SU-DHL-6 (cell line): ENCODE results near the gene NUDT14.

Experiments used
- H2AFZ ChIP-seq: fragments of 200-600 bp; sonication (generic); 2 replicates; pipeline ENCODE4 v1.6.1; 2014; ENCODE audit warnings: low read depth, mild to moderate bottlenecking, moderate library complexity, mixed read lengths, antibody characterized with exemption, low read length; ENCODE audit not compliant: severe bottlenecking
- H3F3A ChIP-seq: fragments of 200-600 bp; shearing (Covaris generic); 2 replicates; pipeline ENCODE4 v1.6.0; 2016; ENCODE audit warnings: antibody characterized with exemption, mild to moderate bottlenecking; ENCODE audit not compliant: insufficient read depth
- H3K27ac ChIP-seq: fragments of 200-600 bp; sonication (generic); 2 replicates; pipeline ENCODE4 v1.5.1; 2016; ENCODE audit warnings: low read depth, mild to moderate bottlenecking, low read length, moderate library complexity, mixed read lengths
- H3K27me3 ChIP-seq: fragments of 200-600 bp; sonication (generic), shearing (Covaris generic); 2 replicates; pipeline ENCODE4 v1.6.0; 2014; ENCODE audit warnings: mild to moderate bottlenecking, low read length
- H3K36me3 ChIP-seq: fragments of 200-600 bp; sonication (generic); 2 replicates; pipeline ENCODE4 v1.6.1; 2014; ENCODE audit warnings: mild to moderate bottlenecking, low read length, mixed read lengths
- H3K4me2 ChIP-seq: fragments of 300-600, 200-600 bp; shearing (Covaris generic), sonication (generic); 2 replicates; pipeline ENCODE4 v1.6.0; 2014; ENCODE audit warnings: low read length, low read depth, mild to moderate bottlenecking; ENCODE audit not compliant: poor library complexity, severe bottlenecking
- H3K4me3 ChIP-seq: fragments of 200-600 bp; sonication (generic); 2 replicates; pipeline ENCODE4 v1.5.1; 2014; ENCODE audit warnings: antibody characterized with exemption, low read length, mild to moderate bottlenecking, mixed read lengths; ENCODE audit not compliant: insufficient read depth, poor library complexity, severe bottlenecking
- H3K79me2 ChIP-seq: fragments of 200-600 bp; sonication (generic); 2 replicates; pipeline ENCODE4 v1.6.1; 2014; ENCODE audit warnings: mild to moderate bottlenecking, low read length, moderate library complexity; ENCODE audit not compliant: insufficient read depth
- H3K9ac ChIP-seq: fragments of 200-600 bp; sonication (generic); 2 replicates; pipeline ENCODE4 v1.7.0; 2014; ENCODE audit warnings: mild to moderate bottlenecking, low read length
- H3K9me2 ChIP-seq: fragments of 200-600 bp; sonication (generic); replicated peaks from 2 replicates; pipeline ENCODE4 v1.6.1; 2014; ENCODE audit warnings: low read length; ENCODE audit not compliant: insufficient read depth
- H3K9me3 ChIP-seq: fragments of 200-600 bp; sonication (generic); 2 replicates; pipeline ENCODE4 v1.6.1; 2014; ENCODE audit warnings: low read length, mixed read lengths; ENCODE audit not compliant: insufficient read depth
- H4K20me1 ChIP-seq: fragments of 200-600 bp; sonication (generic); 2 replicates; pipeline ENCODE4 v1.6.1; 2014; ENCODE audit warnings: low read depth, mild to moderate bottlenecking, antibody characterized with exemption, low read length, moderate library complexity, mixed read lengths
- CTCF ChIP-seq: fragments of 200-600 bp; sonication (generic); IDR thresholded peaks from one replicate; pipeline ENCODE4 v1.5.1; 2017; ENCODE audit warnings: antibody characterized with exemption, mild to moderate bottlenecking, low read length, moderate library complexity; ENCODE audit not compliant: insufficient read depth, poor library complexity, severe bottlenecking
- EZH2phosphoT487 ChIP-seq: fragments of 200-600 bp; sonication (generic), shearing (Covaris generic); conservative IDR thresholded peaks from 2 replicates; pipeline ENCODE4 v1.6.1; 2018; ENCODE audit warnings: mild to moderate bottlenecking, antibody characterized with exemption, low read length, moderate library complexity, mixed read lengths

The NUDT14 gene

GRCh38 chr14:105184461-105184860, 3.3 kb upstream of the NUDT14 start:
- Histone ChIP-seq H2AFZ (no peak overlapping the region), H3K4me2 (no peak overlapping the region), H3K36me3 (no peaks in the 10 kb centered on the region), H3K9me3 (0 out of 2 replicates have a peak, but pooled peaks cover 5% of the 10 kb centered on the region), H3K9ac (no peak overlapping the region), H3K79me2 (no peaks in the 10 kb centered on the region), H3K4me3 (no peak overlapping the region), H3K27ac (no peak overlapping the region), H3K9me2 (no peaks in the 10 kb centered on the region), H3F3A (no peaks in the 10 kb centered on the region), H4K20me1 (no peaks in the 10 kb centered on the region; the same call in 1 of the 2 replicates), H3K27me3 (no peaks in the 10 kb centered on the region)
- TF ChIP-seq CTCF (no peak), EZH2phosphoT487 (no peak)

- Histone ChIP-seq H3F3A (no peaks in the 10 kb centered on the region), H3K4me2 (no peak overlapping the region), H3K4me3 (no peak overlapping the region), H3K9me2 (no peaks in the 10 kb centered on the region), H3K27ac (no peak overlapping the region), H2AFZ (no peak overlapping the region), H3K9me3 (no peaks in the 10 kb centered on the region), H4K20me1 (no peaks in the 10 kb centered on the region; the same call in 1 of the 2 replicates), H3K9ac (no peak overlapping the region), H3K36me3 (no peaks in the 10 kb centered on the region), H3K27me3 (no peaks in the 10 kb centered on the region), H3K79me2 (no peaks in the 10 kb centered on the region)
- TF ChIP-seq EZH2phosphoT487 (no peak), CTCF (no peak)
These were observed 1.3 kb upstream of the NUDT14 start for GRCh38 chr14:105182296-105183020.

- Histone ChIP-seq H3F3A (no peaks in the 10 kb centered on the region), H3K4me3 (peak overlapping the region; percentile 65), H3K9ac (no peak overlapping the region), H3K9me3 (no peaks in the 10 kb centered on the region), H3K9me2 (no peaks in the 10 kb centered on the region), H3K36me3 (no peaks in the 10 kb centered on the region), H3K79me2 (no peaks in the 10 kb centered on the region), H3K27me3 (no peaks in the 10 kb centered on the region), H2AFZ (no peak overlapping the region), H4K20me1 (no peaks in the 10 kb centered on the region; the same call in 1 of the 2 replicates), H3K27ac (no peak overlapping the region), H3K4me2 (peak overlapping the region; percentile 96)
- TF ChIP-seq EZH2phosphoT487 (no peak), CTCF (no peak)
These were observed 610 bp upstream of the NUDT14 start for GRCh38 chr14:105181549-105182295.
